GM19351 (cell line): ENCODE data around the gene DENND1C.

Experiments used
- ATAC-seq: cut with Tn5 transposase; IDR thresholded peaks from one replicate; pipeline ENCODE4 v1.9.1; 2021; ENCODE audit warnings: mild to moderate bottlenecking, moderate library complexity; ENCODE audit not compliant: unreplicated experiment

DENND1C gene

DNA sequence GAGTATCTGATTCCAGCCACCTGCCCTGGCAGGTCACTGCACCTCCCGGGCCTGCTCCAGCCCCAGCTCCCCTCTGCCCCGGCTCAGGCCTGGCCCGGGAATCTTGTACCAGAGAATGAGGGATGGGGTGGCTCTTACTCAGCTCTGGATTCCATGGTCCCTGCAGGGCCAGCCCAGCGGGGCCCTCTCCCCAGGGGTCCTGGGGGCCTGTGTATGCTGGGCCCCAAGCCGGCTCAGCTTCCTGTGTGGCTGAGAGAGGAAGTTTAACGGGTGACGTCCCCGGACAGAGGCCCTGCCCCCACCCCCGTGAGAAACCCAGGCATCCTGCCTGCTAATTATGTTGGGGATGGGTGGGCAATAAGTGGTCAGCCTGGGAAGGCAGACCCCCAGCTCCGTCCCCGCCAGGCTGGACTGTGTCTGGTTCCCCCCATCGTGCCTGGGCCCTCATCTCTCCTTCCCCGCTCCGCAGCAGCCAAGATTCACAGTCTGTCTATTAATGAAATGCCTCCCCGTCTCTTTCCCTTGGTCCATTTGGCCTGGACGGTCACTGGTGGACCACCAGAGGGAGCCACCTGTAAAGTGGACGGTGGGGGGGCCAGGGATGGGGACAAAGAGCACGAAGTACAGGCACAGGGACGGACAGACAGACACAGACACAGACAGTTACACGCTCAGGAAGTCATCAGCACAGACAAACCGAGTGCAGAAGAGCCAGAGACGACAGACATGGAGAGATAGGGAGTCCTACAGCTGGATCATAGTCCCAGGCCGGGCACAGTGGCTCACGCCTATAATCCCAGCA lies at the start of gene DENND1C:
Gene DENND1C, minus strand, starts transcription at position 247 of the 802 bp plus-strand sequence. Its CDS starts 92 bp downstream, at position 155.
- ATAC-seq, result no peak

DNA sequence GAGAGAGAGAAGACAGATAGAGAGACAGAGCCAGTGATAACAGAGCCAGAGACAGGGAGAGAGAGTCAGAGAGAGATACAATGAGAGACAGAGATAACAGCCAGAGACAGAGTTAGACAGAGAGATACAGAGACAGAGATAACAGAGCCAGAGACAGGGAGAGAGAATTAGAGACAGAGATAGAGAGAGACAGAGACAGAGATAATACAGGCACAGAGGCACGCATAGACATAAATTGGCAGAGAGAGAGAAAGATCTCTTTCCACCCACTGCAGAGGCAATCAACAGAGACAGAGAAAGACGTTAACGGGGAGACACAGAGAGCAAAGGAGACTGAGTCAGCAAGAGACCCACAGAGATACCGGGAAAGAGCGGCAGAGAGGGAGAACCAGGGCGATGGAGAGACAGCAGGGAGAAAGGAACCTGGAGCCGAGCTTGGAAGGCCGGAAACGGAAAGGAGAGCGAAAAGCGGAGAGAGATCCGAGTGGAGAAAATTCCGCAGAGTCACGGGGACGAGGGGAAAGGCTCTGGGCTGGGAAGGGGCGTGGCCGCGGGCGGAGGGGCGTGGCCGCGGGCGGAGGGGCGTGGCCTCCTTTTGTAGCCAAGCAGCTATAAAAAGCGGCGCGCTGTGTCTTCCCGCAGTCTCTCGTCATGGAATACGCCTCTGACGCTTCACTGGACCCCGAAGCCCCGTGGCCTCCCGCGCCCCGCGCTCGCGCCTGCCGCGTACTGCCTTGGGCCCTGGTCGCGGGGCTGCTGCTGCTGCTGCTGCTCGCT lies 49.0 kb upstream of the DENND1C start, which contains the start of gene TNFSF9:
Gene TNFSF9, plus strand, starts transcription at position 641 of the 777 bp plus-strand sequence. Its CDS starts 11 bp downstream, at position 652.
- no peak for ATAC-seq

GRCh38 chr19:6529937-6530385 lies 48.4 kb upstream of the DENND1C start:
- ATAC-seq, result no peak

DNA sequence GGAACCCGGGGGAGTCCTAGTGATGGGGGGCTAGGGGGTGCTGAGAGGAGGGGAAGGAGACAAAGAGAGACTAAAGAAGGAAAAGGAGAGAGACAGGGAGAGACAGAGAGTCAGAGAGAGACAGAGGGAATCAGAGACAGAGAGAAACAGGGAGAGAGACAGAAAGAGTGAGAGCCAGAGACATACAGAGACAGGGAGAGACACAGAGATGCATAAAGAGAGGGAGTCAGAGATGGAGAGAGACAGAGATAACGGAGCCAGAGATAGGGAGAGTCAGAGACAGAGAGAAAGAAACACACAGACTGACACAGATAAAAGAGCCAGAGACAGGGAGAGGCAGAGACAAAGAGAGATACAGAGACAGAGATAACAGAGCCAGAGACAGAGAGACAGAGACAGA lies 47.8 kb upstream of the DENND1C start:
- ATAC-seq, result no peak

DNA sequence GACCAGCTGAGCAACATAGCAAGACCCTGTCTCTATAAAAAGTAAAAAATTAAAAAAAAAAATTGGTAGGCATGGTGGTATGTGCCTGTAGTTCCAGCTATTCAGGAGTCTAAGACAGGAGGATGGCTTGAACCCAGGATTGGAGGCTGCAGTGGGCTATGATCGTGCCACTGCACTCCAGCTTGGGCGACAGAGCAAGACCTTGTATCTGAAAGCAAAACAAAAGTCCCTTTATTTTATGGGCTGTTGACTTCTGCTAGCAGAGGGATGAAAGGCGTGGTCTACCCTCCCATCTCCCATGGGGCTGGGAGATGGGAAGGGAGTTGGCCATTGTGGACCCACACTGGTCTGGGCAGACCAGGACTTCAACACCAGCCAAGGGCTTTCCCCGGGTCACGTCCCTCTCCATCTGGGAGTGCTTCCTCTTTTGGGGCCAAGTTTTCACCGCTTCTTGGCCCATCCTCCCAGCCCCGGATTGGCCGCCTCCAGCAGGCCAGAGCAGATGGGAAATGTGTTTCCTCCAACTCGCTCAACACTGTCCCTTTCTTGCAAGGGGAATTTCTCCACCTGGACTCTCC lies 47.0 kb upstream of the DENND1C start:
- ATAC-seq, result no peak

GRCh38 chr19:6527893-6528543 lies 46.4 kb upstream of the DENND1C start:
- no peak for ATAC-seq

- ATAC-seq, result no peak
Measured at GRCh38 chr19:6524311-6524710, 42.7 kb upstream of the DENND1C start.

DNA sequence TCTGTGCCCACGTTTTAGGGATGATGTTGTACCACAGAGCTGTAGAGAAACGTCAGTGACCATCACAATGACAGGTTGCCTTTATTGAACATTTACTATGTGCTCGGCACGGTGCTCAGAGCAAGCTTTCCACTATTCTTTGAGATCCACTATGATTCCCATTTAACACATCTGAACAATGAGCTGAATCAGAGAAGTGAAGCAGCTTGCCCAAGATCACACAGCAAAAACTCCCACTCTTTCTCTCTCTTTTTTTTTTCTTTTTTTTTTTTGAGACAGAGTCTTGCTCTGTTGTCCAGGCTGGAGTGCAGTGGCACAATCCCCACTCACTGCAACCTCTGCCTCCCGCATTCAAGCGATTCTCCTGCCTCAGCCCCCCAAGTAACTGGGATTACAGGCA lies 41.1 kb upstream of the DENND1C start:
- ATAC-seq, result no peak

- ATAC-seq, result peak; percentile 64
Measured at GRCh38 chr19:6521718-6522646, 40.4 kb upstream of the DENND1C start.

- ATAC-seq, result no peak
Measured at GRCh38 chr19:6519289-6519688, 37.7 kb upstream of the DENND1C start.

GRCh38 chr19:6518145-6518911 lies 36.7 kb upstream of the DENND1C start:
- ATAC-seq, result no peak

DNA sequence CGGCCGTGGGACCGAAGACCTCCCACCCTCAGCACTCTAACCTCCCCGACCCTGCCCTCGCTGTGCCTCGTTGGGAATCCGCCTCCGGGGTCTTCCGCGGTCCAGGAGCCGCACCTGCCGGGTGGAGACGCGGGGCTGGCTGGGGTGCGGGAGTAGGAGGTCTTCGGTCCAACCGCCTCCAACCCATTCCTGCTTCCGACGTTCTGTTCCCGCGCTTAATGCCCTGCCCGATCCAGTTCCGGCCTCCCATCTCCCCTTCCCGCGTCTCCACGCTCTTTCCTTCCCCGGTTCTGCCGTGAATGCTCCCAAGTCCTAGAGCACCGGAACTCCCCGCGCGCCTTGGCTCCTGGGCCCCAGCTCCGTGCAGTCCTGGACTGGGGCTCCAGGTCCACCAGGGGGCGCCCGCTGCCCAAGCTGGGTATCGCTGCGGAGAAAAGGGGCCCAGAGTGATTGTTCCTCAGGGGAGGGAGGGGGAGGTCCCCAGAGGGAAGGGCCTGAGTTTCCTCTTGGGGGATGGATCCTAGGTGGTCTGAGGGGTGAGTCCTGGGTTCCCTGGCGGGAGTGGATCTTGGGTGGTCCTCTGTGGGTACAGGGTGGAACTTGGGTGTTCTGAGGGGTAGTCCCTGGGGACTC lies 35.2 kb upstream of the DENND1C start:
- ATAC-seq, result peak; percentile 60

DNA sequence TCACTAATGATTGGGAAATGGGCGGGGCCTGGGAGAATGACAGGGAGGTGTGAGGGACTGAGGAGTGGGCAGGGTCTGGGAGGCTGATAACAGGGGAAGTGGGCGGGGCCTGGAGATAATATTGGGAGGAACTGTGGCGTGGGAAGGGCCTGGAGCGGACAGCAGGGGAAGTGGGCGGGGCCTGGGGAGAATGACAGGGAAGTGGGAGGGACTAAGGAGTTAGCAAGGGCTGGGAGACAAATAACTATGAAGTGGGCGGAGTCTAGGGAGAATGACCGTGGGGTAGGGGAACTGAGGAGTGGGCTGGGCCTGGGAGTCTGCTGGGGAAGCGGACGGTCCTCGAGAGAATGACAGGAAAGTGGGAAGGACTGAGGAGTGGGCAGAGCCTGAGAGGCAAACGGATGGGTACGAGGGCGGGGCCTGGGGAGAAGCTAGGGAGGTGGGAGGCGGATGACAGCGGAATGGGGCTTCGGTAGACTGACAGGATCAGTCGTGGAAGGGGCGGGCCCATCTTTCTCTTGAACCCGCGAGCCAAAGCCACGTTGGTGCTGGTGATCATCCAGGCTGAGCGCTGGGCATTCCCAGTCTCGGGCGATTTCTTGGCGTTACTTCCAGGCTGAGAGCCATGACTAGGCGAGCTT lies 34.6 kb upstream of the DENND1C start:
- ATAC-seq, result peak; percentile 50

DNA sequence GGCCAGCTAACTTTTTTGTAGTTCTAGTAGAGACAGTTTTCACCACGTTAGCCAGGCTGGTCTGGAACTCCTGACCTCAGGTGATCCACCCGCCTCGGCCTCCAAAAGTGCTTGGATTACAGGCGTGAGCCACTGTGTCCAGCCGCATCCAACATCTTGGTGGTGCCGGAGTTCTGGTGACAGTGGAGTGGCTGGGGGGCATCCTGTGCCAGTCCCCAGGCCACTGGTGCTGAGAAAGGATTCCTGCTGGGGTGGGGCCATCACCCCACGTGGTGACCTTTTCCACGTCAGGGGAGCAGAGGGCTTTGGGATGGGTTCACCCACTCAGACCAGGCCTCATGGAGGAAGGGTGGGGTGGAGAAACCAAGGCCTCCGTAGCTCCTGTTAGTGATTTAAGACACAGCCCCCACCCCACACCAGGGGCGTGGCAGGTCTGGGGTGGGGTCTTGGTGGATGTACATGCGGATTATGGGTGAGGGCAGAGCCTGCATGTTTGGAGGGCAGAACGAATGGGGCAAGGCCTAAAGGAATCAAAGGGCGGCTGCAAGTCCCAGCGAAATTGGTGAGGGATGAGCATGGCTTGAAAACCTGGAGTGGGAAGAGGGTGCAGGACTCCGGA lies 33.4 kb upstream of the DENND1C start:
- ATAC-seq, result no peak

DNA sequence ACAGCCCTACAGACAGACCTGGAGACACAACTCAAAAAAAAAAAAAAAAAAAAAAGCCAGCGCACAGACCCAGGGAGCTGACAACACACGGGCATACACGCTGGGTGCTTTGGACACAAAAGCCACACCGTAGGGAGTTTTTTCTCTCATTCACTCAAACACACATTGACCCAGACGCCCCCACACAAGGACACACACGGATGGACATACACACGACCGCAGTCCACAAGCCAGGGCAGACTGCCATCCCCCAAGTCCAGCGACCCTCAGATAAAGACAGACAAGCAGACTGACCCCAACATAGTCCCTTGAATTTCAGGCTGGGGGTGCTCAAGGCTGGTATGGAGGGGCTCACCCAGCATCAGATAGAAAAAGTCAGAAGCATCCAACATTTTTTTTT lies 32.5 kb upstream of the DENND1C start:
- ATAC-seq, result no peak

DNA sequence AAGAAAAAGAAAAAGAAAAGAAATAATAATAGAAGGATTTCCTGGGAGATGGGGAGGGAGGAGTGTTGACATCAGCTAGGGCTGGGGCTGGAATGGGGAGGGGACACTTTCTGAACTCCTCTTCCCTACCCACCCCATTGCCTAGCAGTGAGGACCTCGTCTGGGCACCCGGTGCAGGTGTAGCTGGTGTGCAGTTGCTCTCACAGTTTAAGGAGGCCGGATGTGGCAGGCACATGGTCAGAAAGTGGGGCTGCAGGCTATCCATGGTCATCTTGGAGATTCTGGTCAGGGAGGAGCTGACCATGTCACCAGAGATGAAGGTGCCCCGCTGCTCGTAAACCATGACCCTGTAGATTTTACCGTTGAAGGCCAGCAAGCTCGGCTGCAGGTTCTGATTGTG lies 29.0 kb upstream of the DENND1C start:
- ATAC-seq, result no peak

DNA sequence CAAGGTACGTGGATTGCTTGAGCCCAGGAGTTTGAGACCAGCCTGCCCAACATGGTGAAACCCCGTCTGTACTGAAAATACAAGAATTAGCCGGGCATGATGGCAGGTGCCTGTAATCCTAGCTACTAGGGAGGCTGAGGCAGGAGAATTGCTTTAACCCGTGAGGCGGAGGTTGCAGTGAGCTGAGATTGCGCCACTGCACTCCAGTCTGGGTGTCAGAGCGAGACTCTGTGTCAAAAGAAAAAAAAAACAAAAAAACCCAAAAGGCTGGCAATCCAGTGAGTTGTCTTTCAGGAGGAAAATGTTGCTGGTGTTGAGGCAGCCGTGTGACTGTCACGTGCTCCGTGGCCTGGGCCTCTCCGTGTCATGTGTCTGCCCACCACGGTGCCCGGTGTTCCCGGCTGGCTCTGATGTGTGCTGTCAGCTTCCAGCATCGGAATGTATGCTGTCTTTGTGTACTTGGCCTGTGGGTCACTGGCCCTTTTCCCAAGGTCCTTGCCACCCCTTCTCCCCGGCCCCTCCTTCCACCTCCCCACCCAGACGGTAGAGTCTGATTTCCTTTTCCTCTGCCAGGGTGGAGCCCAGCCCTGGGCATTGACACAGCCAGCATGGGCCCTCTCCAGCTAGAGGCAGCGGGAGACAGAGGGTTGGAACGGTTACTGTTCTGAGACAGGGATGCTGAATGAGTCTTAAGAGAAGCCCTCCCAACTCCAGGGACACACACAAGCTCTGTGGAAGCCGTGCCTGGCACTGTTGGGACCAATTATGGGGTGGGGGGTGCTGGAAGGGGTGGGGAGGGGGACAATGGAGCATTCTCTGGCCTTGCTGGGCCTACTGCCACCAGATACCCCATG lies 27.8 kb upstream of the DENND1C start:
- ATAC-seq, result no peak
